Measurements from ENCODE around the gene DENND5B.
"Not testable (repeated sequence)": the region's sequence is repeated elsewhere in the genome, so short reads cannot be mapped to it uniquely, and the experiment has no call there.

Gene DENND5B

GRCh38 chr12:31519511-31519910, 71.4 kb downstream of the DENND5B start:
- DNase-seq: peak; percentile 29
- in situ Hi-C loops (cut with HindIII; ENCODE audit: low pct_ligation_motif_present, low pct_unique_long_range_greater_than_20kb, low sequenced_read_pairs): no loop called here

GRCh38 chr12:31518680-31519227, 72.2 kb downstream of the DENND5B start:
- in situ Hi-C loops (cut with HindIII; ENCODE audit: low pct_ligation_motif_present, low pct_unique_long_range_greater_than_20kb, low sequenced_read_pairs): no loop called here
- DNase-seq: peak; percentile 99

GRCh38 chr12:31517994-31518393, 72.9 kb downstream of the DENND5B start:
- in situ Hi-C loops (cut with HindIII; ENCODE audit: low pct_ligation_motif_present, low pct_unique_long_range_greater_than_20kb, low sequenced_read_pairs): no loop called here
- no peak for DNase-seq

- DNase-seq: no peak
- in situ Hi-C loops (cut with HindIII; ENCODE audit: low pct_ligation_motif_present, low pct_unique_long_range_greater_than_20kb, low sequenced_read_pairs): no loop called here
Measured at GRCh38 chr12:31516702-31517101, 74.2 kb downstream of the DENND5B start.

- DNase-seq: no peak
- in situ Hi-C loops (cut with HindIII; ENCODE audit: low pct_ligation_motif_present, low pct_unique_long_range_greater_than_20kb, low sequenced_read_pairs): no loop called here
Measured at GRCh38 chr12:31514912-31515311, 76.0 kb downstream of the DENND5B start.

- in situ Hi-C loops (cut with HindIII; ENCODE audit: low pct_ligation_motif_present, low pct_unique_long_range_greater_than_20kb, low sequenced_read_pairs): no loop called here
- DNase-seq: no peak
Measured at GRCh38 chr12:31510034-31510433, 80.9 kb downstream of the DENND5B start.

- in situ Hi-C loops (cut with HindIII; ENCODE audit: low pct_ligation_motif_present, low pct_unique_long_range_greater_than_20kb, low sequenced_read_pairs): no loop called here
- no peak for DNase-seq
Measured at GRCh38 chr12:31508436-31509150, 82.3 kb downstream of the DENND5B start.

GRCh38 chr12:31507966-31508365, 83.0 kb downstream of the DENND5B start:
- in situ Hi-C loops (cut with HindIII; ENCODE audit: low pct_ligation_motif_present, low pct_unique_long_range_greater_than_20kb, low sequenced_read_pairs): no loop called here
- DNase-seq: no peak

GRCh38 chr12:31506515-31507306, 84.2 kb downstream of the DENND5B start:
- in situ Hi-C loops (cut with HindIII; ENCODE audit: low pct_ligation_motif_present, low pct_unique_long_range_greater_than_20kb, low sequenced_read_pairs): no loop called here
- no peak for DNase-seq

GRCh38 chr12:31504625-31505222, 86.2 kb downstream of the DENND5B start:
- DNase-seq: no peak
- in situ Hi-C loops (cut with HindIII; ENCODE audit: low pct_ligation_motif_present, low pct_unique_long_range_greater_than_20kb, low sequenced_read_pairs): no loop called here

- in situ Hi-C loops (cut with HindIII; ENCODE audit: low pct_ligation_motif_present, low pct_unique_long_range_greater_than_20kb, low sequenced_read_pairs); DNase-seq: not testable (repeated sequence)
Measured at GRCh38 chr12:31501014-31501413, 89.9 kb downstream of the DENND5B start.

GRCh38 chr12:31499567-31499966, 91.4 kb downstream of the DENND5B start:
- in situ Hi-C loops (cut with HindIII; ENCODE audit: low pct_ligation_motif_present, low pct_unique_long_range_greater_than_20kb, low sequenced_read_pairs): no loop called here
- DNase-seq: no peak

GRCh38 chr12:31498424-31498823, 92.5 kb downstream of the DENND5B start:
- in situ Hi-C loops (cut with HindIII; ENCODE audit: low pct_ligation_motif_present, low pct_unique_long_range_greater_than_20kb, low sequenced_read_pairs): no loop called here
- no peak for DNase-seq

GRCh38 chr12:31496257-31496656, 94.7 kb downstream of the DENND5B start:
- in situ Hi-C loops (cut with HindIII; ENCODE audit: low pct_ligation_motif_present, low pct_unique_long_range_greater_than_20kb, low sequenced_read_pairs): no loop called here
- no peak for DNase-seq

GRCh38 chr12:31494455-31494854, 96.5 kb downstream of the DENND5B start:
- in situ Hi-C loops (cut with HindIII; ENCODE audit: low pct_ligation_motif_present, low pct_unique_long_range_greater_than_20kb, low sequenced_read_pairs): no loop called here
- no peak for DNase-seq

GRCh38 chr12:31492599-31493196, 98.2 kb downstream of the DENND5B start:
- in situ Hi-C loops (cut with HindIII; ENCODE audit: low pct_ligation_motif_present, low pct_unique_long_range_greater_than_20kb, low sequenced_read_pairs): no loop called here
- no peak for DNase-seq

- peak; percentile 91 for DNase-seq
Measured at GRCh38 chr12:31491841-31492598, 98.9 kb downstream of the DENND5B start.

GRCh38 chr12:31491241-31491794, 99.6 kb downstream of the DENND5B start:
- DNase-seq: no peak
- in situ Hi-C loops (cut with HindIII; ENCODE audit: low pct_ligation_motif_present, low pct_unique_long_range_greater_than_20kb, low sequenced_read_pairs): no loop called here

More at GRCh38 chr12:31491841-31492598, 98.9 kb downstream of the DENND5B start:
- in situ Hi-C loops (cut with HindIII; ENCODE audit: low pct_ligation_motif_present, low pct_unique_long_range_greater_than_20kb, low sequenced_read_pairs): no loop called here
